ENCODE measurements around the gene PTGR3. TPM values are rescaled to one million over a fixed set of nuclear protein-coding genes. Genes with fewer than 3 reads are reported as not detected.
"Not testable (repeated sequence)": the region's sequence is repeated elsewhere in the genome, so short reads cannot be mapped to it uniquely, and the experiment has no call there.

PTGR3 gene
- total and polyA plus RNA-seq, 2 experiments from 2014 or later, result 24.4 to 25.7 TPM

DNA sequence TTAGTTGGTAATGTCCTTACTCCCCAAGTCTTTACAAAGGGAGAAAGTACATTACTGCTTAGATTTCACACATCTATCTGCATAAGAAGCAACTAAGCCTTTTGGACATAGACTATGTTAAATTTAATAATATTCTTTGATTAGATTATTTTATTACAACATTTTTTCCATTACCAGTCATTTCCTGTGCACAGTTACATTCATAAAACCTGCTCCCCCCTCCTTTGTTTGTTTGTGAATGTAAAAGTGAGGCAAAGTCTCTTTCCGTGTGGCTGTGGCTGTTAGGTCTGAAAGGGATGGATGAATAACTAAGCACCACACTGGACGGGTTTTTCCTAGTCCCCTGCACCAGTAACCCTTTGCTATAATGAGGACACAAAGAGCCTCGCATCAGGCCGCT, 9.6 kb downstream of the PTGR3 start:
- H3K27ac ChIP-seq, result no peak overlapping the region
- peaks cover 6% of the 10 kb centered on the region for H4K20me1 ChIP-seq (ENCODE audit: insufficient read depth, poor library complexity, severe bottlenecking)
- WGBS (ENCODE audit: low lambda C conversion rate, missing lambda C conversion rate), result 84% methylated on average over 4 of the region's 4 CpGs
- peaks cover 4% of the 10 kb centered on the region for H3K4me1 ChIP-seq (ENCODE audit: insufficient read depth)
- H3K4me2 ChIP-seq, result no peak overlapping the region
- no peak overlapping the region for H2AFZ ChIP-seq
- H3K27me3 ChIP-seq, result peaks cover 5% of the 10 kb centered on the region
- no peak for DNase-seq (ENCODE audit: low spot score)
- H3K79me2 ChIP-seq, result peaks cover 56% of the 10 kb centered on the region
- no peaks in the 10 kb centered on the region for H3K9me2 ChIP-seq (replicated peaks; ENCODE audit: insufficient read depth)
- no peaks in the 10 kb centered on the region for H3K9me3 ChIP-seq (ENCODE audit: low read depth)
- TF ChIP-seq EZH2 (IDR thresholded peaks at IDR 0.05; ENCODE audit: borderline replicate concordance) (no peak), EZH2phosphoT487 (IDR thresholded peaks at IDR 0.05; ENCODE audit: low read depth, severe bottlenecking, unreplicated experiment) (no peak)
- TF ChIP-seq, protein P1, sequence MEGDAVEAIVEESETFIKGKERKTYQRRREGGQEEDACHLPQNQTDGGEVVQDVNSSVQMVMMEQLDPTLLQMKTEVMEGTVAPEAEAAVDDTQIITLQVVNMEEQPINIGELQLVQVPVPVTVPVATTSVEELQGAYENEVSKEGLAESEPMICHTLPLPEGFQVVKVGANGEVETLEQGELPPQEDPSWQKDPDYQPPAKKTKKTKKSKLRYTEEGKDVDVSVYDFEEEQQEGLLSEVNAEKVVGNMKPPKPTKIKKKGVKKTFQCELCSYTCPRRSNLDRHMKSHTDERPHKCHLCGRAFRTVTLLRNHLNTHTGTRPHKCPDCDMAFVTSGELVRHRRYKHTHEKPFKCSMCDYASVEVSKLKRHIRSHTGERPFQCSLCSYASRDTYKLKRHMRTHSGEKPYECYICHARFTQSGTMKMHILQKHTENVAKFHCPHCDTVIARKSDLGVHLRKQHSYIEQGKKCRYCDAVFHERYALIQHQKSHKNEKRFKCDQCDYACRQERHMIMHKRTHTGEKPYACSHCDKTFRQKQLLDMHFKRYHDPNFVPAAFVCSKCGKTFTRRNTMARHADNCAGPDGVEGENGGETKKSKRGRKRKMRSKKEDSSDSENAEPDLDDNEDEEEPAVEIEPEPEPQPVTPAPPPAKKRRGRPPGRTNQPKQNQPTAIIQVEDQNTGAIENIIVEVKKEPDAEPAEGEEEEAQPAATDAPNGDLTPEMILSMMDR (IDR thresholded peaks at IDR 0.05; ENCODE audit: poor library complexity), result no peak
- no peak overlapping the region for H3K4me3 ChIP-seq
- H3K36me3 ChIP-seq (replicated peaks; ENCODE audit: insufficient read depth, low read depth), result no peaks in the 10 kb centered on the region

- Histone ChIP-seq H3K36me3 (replicated peaks; ENCODE audit: insufficient read depth, low read depth) (no peaks in the 10 kb centered on the region), H3K79me2 (peaks cover 43% of the 10 kb centered on the region), H3K4me3 (no peak overlapping the region), H3K4me2 (no peak overlapping the region), H2AFZ (no peak overlapping the region), H4K20me1 (ENCODE audit: insufficient read depth, poor library complexity, severe bottlenecking) (no peaks in the 10 kb centered on the region), H3K9me3 (ENCODE audit: low read depth) (no peaks in the 10 kb centered on the region), H3K27me3 (no peaks in the 10 kb centered on the region), H3K4me1 (ENCODE audit: insufficient read depth) (no peaks in the 10 kb centered on the region), H3K9me2 (replicated peaks; ENCODE audit: insufficient read depth) (no peaks in the 10 kb centered on the region), H3K27ac (no peak overlapping the region)
- 36% methylated on average over 3 of the region's 3 CpGs for WGBS (ENCODE audit: low lambda C conversion rate, missing lambda C conversion rate)
- no peak for DNase-seq (ENCODE audit: low spot score)
- TF ChIP-seq, protein P1 (IDR thresholded peaks at IDR 0.05; ENCODE audit: poor library complexity), result no peak
- no peak for TF ChIP-seq EZH2 (IDR thresholded peaks at IDR 0.05; ENCODE audit: borderline replicate concordance)
- no peak for TF ChIP-seq EZH2phosphoT487 (IDR thresholded peaks at IDR 0.05; ENCODE audit: low read depth, severe bottlenecking, unreplicated experiment)
Observed at GRCh38 chr18:75198036-75198435, 10.9 kb downstream of the PTGR3 start.

DNA sequence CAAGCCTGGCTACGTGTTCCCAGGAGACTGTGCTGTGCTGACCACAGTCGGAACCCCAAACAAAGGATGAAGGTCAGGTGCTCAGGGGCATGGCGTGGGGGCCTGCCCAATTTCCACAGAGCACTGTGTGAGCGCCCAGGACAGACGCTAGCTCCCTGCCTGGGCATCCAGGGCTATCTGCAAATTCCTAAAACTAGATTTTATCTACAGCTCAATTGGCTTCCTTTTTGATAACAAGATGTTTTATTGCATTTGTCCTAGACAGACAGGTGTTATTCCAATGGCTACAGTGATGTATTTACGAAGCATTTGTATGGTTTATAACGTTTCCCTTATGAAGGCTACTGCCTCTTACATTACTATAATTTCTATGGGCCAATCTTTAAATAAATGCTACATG, 16.0 kb downstream of the PTGR3 start:
- Histone ChIP-seq H2AFZ (no peak overlapping the region), H4K20me1 (ENCODE audit: insufficient read depth, poor library complexity, severe bottlenecking) (no peaks in the 10 kb centered on the region), H3K27ac (no peak overlapping the region), H3K4me2 (no peak overlapping the region), H3K36me3 (replicated peaks; ENCODE audit: insufficient read depth, low read depth) (no peaks in the 10 kb centered on the region), H3K9me3 (ENCODE audit: low read depth) (no peaks in the 10 kb centered on the region), H3K27me3 (no peaks in the 10 kb centered on the region), H3K4me1 (ENCODE audit: insufficient read depth) (no peaks in the 10 kb centered on the region), H3K4me3 (no peak overlapping the region), H3K9me2 (replicated peaks; ENCODE audit: insufficient read depth) (no peaks in the 10 kb centered on the region), H3K79me2 (peaks cover 2% of the 10 kb centered on the region)
- TF ChIP-seq EZH2phosphoT487 (IDR thresholded peaks at IDR 0.05; ENCODE audit: low read depth, severe bottlenecking, unreplicated experiment), result no peak
- no peak for TF ChIP-seq EZH2 (IDR thresholded peaks at IDR 0.05; ENCODE audit: borderline replicate concordance)
- TF ChIP-seq, protein P1 (IDR thresholded peaks at IDR 0.05; ENCODE audit: poor library complexity), result no peak
- no peak for DNase-seq (ENCODE audit: low spot score)
- WGBS (ENCODE audit: low lambda C conversion rate, missing lambda C conversion rate), result 80% methylated on average over 7 of the region's 7 CpGs

DNA sequence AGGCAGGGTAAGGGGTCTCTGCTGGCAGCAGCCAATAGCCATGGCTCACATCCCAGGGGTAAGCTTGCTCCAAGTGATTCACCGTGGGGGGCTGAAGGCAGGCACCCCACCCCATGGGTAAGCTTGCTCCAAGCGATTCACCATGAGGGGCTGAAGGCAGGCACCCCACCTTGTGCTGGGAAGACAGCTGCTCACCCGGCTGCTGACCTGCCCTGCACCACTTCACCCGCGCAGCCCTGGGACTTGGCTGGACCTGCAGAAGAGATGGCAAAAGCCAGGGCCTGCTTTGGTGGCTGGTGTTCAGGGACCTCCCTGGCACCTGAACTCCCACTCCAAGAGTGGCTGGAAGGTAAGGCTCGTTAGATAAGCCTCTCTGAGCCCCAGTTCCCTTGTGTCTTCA, 19.2 kb downstream of the PTGR3 start:
- H3K9me3 ChIP-seq (ENCODE audit: low read depth), result no peaks in the 10 kb centered on the region
- H3K4me2 ChIP-seq, result no peak overlapping the region
- H3K27ac ChIP-seq, result no peak overlapping the region
- H3K36me3 ChIP-seq (replicated peaks; ENCODE audit: insufficient read depth, low read depth), result no peaks in the 10 kb centered on the region
- TF ChIP-seq, protein P1 (IDR thresholded peaks at IDR 0.05; ENCODE audit: poor library complexity), result no peak
- H3K9me2 ChIP-seq (replicated peaks; ENCODE audit: insufficient read depth), result no peaks in the 10 kb centered on the region
- H2AFZ ChIP-seq, result no peak overlapping the region
- WGBS (ENCODE audit: low lambda C conversion rate, missing lambda C conversion rate), result 96% methylated on average over 6 of the region's 6 CpGs
- H4K20me1 ChIP-seq (ENCODE audit: insufficient read depth, poor library complexity, severe bottlenecking), result no peaks in the 10 kb centered on the region
- H3K27me3 ChIP-seq, result no peaks in the 10 kb centered on the region
- DNase-seq (ENCODE audit: low spot score), result no peak
- H3K4me1 ChIP-seq (ENCODE audit: insufficient read depth), result no peaks in the 10 kb centered on the region
- H3K4me3 ChIP-seq, result no peak overlapping the region
- no peaks in the 10 kb centered on the region for H3K79me2 ChIP-seq

- not testable (repeated sequence) for H2AFZ ChIP-seq; H4K20me1 ChIP-seq (ENCODE audit: insufficient read depth, poor library complexity, severe bottlenecking); H3K27me3 ChIP-seq; H3K4me3 ChIP-seq; H3K9me3 ChIP-seq (ENCODE audit: low read depth); H3K4me2 ChIP-seq; H3K27ac ChIP-seq; H3K9me2 ChIP-seq (replicated peaks; ENCODE audit: insufficient read depth); DNase-seq (ENCODE audit: low spot score); H3K79me2 ChIP-seq; H3K36me3 ChIP-seq (replicated peaks; ENCODE audit: insufficient read depth, low read depth); H3K4me1 ChIP-seq (ENCODE audit: insufficient read depth)
- 91% methylated on average over 4 of the region's 4 CpGs for WGBS (ENCODE audit: low lambda C conversion rate, missing lambda C conversion rate)
Observed at GRCh38 chr18:75187702-75188101, 21.2 kb downstream of the PTGR3 start.

All from hepatocyte (in vitro differentiated cells).